Inflammatory macrophage treated with lipopolysaccharide for 4 hours (primary cell): ENCODE results near the gene MFAP1.
"Not testable (repeated sequence)": the region's sequence is repeated elsewhere in the genome, so short reads cannot be mapped to it uniquely, and the experiment has no call there.

Experiments used
- DNase-seq: peaks from one replicate; pipeline ENCODE4 v3.0.0-alpha.2; 2020

Gene MFAP1

DNA sequence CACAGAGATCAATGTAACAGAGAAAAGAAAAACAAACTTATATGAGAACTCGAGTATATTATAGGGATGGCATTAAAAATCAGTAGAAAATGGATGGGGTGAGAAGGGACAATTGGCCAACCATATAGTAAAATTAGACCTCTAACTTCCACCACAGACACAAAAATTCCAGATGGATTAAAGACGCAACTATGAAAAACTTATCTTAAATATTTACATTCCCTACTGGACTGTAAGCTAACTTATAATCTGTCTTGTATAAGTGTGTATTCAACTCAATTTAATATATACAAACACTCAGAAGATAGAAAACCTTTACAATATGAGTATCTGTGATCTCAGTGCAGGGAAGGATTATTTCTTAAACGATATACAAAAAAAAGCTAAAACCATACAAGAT lies 3.0 kb downstream of the MFAP1 start:
- DNase-seq: no peak

DNA sequence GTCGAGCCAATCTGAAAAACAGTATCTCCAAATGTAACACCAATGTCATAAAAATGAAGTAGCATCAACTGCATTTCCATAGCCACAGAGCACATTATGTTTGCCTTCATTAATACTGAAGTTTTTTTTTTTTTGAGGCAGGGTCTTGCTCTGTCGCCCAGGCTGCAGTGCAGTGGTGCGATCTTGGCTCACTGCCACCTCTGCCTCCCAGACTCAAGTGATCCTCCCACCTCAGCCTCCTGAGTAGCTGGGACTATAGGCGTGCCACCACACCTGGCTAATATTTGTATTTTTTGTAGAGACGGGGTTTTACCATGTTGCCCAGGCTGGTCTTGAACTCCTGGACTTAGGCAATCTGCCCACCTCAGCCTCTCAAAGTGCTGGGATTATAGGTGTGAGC lies 9.4 kb downstream of the MFAP1 start:
- DNase-seq: not testable (repeated sequence)

DNA sequence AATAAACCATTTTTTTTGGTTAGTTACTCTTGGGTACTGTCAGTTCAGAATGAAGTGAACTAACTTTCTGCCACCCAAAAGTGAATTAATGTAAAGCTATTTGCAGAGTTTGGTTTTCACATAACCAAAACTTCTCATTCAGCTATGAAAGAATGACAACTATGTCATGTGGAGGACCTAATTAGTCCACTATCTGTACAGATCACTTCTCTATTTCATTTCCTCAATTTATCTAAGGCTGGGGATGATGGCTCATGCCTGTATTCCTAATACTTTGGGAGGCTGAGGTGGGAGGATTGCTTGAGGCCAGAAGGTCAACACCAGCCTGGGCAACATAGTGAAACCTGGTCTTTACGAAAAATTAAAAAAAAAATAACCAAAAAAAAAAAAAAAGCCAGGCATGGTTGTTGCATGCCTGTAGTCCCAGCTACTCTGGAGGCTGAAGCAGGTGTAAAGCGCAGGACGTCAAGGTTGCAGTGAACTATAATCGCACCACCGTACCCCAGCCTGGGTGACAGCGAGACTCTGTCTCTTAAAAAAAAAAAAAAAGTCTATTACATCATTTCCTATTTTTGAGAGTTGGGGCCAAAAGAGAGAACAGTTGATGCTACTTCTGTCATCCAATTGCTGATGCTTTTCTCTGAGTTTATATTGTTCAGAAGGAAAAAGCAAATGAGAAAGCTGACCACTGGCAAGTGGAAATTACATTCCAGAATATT lies 15.4 kb downstream of the MFAP1 start:
- DNase-seq: peak; percentile 88

DNA sequence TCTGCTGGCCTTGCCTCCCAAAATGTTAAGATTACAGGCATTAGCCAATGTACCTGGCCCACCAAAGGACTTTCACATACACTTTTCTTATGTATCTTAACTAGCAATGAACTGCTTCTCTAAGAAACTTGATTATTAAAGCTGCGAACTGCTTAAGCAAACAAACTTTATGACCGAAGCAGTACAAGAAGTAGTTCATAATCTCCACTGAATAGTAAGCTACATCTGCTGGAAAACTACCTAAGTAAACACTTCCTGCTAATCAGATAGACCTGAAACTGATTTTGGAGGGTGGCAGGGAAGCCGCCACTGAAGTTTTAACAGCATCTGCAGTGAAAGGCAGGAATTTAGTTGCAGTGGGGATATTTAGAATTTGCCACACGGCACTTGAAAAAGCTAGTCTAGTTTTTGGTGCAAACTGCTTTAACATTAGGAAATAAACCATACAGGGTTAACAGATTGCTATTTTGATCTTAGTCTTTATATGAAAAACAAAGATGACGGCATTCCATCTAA lies 16.0 kb downstream of the MFAP1 start:
- no peak for DNase-seq

DNA sequence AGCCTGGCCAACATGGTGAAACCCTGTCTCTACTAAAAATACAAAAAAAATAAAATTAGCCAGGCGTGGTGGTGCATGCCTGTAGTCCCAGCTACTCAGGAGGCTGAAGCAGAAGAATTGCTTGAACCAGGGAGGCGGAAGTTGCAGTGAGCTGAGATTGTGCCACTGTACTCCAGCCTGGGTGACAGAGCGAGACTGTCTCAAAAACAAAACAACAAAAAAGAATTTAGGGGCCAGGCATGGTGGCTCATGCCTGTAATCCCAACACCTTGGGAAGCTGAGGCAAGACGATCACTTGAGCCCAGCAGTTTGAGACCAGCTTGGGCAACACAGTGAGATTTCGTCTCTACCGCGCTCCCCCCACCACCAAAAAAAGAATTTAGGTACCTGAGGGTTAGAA lies 21.8 kb downstream of the MFAP1 start:
- not testable (repeated sequence) for DNase-seq

DNA sequence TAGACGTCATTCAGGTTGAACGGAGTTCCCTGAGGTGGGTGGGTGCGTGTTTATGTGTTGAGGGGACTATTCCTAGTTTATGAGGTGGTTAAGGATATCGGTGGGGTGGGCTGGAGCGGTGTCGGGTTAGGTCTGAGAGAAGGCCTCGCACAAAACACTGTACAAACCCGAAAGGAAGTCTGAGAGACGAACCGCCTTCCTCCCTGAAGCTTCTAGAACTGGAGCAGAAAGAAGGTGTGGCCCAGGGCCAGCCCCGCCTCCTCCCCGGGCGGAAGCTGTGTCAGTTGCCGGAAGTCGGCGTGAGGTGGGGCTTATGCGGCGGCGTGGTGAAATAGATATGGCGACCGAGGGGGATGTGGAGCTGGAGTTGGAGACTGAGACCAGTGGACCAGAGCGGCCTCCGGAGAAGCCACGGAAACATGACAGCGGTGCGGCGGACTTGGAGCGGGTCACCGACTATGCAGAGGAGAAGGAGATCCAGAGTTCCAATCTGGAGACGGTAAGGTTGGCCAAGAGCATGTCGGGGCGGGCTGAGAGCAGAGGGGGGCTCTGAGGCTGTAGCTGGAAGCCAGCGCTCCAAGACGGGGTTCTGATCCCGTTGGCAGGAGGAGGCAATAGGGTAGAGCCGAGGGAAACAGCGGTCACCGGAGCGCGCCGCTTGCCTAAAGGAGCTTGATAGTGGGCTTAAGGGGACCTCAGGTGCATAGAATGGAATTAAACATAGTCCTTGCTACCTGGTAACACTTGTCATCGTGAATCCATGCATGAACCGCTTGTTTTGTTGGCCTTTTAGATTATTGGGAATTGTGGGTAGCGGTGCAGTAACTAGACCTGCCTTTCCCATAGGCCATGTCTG lies 24.0 kb downstream of the MFAP1 start, which contains the start of gene HYPK:
Gene HYPK, plus strand, starts transcription at position 314 of the 856 bp plus-strand sequence. Its CDS starts 24 bp downstream, at position 338.
- peak; percentile 90 for DNase-seq

DNA sequence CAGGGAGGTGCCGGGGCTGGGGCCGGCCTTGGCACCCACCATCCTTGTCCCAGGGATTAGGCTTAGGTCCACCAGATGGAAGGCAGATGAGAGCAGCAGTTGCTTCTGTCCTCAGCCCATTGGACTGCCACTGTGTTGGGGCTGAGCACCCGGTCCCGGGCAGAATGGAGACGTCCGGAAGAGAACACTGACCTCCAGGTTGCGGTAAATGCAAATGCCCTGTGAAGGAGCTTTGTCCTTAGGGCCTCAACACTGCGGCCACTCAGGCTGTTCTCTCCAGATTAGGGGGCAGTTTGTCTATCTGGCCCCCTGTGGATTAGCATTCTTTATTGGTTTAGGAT lies 24.6 kb downstream of the MFAP1 start, which contains the start of gene SERINC4:
Gene SERINC4, minus strand, starts transcription at position 276 of the 341 bp plus-strand sequence. Its CDS starts 234 bp downstream, at position 42.
- no peak for DNase-seq

DNA sequence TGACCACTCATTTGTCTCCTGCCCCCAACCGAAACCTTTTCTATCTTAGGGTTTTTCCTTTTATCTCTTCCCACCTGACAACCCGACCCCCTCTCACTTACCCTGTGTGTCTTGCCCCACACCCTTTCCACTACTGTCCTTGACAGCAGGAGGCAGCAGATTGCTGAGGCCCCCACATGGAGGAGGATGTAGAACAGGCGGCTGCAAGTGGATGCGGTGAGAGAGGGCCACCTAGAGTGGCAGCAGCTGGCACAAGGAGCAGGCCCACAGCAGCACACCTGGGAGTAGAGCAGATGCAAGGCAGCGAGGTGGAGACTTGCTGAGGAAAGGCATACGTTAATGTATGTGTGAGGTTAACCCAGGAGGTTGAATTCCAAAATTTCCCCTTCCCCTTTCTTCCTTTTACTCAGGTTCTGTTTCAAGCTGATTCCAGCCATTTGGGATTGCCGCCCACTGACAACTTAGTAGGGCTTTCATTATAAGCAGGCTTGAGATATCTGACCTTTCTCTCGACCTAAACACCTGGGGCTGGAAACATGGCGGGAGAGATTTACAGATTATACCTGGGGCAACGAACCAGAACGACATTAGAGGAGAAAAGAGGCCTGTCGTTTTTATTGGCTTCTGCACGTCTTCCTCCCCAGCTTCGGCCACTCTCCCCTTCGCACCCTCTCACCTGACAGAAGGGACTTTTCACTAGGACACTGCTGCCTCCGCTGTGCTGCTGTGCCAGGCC lies 25.1 kb downstream of the MFAP1 start:
- DNase-seq: no peak

DNA sequence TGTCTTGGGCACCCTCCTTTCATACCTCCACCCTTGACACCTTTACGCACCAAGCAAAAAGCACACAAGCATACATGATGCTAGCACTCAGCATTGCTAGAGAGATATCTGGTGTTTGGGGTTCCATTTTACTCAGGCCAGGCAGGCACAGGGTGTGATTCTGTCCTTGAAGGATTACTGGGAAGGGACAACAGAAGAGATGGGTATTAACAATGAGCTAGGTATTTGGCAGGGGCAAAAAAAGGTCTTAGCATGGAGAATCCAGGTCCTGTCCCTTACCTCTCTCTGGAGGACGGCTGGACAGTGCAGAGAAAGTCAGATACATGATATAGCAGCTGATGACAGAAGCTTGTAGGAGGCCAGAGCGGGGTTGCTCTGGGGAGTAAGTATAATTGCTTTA lies 27.9 kb downstream of the MFAP1 start:
- no peak for DNase-seq

DNA sequence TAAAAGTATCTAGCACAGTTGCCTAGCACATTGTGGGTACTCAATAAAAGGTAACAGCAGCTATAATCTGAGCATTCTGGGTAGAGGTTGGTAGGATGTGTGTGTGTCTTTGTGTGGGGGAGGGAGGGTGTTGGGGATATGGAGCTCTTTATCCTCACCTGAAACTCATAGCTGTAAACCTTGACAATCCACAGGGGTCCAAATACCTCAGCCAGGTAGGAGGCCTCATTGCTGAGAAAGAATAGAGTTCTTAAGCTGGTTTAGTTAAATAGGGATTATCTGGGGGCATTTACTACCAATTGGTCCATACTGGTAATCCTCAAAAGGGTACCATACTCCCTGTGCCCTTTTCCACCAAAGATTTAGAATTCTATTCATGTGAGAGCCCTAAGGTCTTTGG lies 28.5 kb downstream of the MFAP1 start:
- no peak for DNase-seq

DNA sequence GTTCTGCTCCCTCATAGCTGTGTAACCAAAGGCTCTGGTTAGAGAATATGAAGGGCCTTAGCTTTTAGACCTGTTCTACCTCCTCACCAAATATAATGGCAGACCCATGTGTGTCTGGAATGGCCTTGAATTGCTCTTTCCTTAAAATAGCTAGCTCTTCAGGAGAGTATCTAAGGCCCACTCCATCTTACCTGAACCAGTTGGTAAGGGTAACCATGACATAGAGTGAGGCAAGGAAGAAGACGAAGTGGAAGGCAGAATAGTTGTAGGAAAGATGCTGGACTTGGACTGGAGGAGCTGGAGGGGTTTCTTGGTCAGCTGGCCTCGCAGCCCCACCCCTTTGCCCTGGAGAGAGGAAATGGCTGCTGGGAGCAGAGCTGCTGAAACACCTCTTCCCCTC lies 29.3 kb downstream of the MFAP1 start:
- DNase-seq: no peak

DNA sequence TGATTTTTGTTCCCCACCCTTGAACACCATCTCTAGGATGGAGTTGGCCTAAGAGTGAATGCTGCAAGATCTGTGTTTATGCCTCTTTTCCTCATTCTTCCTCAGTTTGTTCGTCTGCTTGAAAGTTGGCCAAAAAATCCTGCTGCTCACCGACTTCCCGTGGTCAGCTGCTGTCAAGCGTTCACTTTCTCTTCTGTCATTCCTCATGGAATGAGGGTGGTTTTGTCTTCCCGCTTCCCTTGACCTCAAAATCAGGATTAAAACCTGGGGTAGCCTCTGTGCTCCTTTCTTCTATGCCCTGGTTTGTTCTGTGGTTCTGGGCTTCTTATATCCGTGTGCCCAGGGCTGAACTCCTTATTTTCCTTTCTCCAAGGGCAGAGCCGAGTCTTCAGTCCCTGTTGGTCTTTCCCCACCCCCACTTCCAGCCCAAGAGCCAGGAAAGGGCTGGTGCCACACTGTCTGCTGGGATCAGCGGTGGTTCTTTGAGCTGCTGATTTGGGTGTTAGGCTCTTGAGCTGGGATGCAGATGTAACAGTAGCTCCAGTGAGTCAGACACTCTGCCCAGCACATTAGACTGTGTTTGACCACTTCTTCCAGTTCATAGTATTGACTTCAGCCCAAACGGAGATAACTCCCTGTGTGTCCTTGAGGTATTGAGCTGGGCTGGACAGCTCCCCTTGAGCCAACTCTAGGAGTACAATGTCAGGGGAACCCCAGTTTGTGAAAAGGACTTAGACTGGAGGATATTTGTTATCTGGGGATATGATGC lies 30.0 kb downstream of the MFAP1 start:
- DNase-seq: no peak

DNA sequence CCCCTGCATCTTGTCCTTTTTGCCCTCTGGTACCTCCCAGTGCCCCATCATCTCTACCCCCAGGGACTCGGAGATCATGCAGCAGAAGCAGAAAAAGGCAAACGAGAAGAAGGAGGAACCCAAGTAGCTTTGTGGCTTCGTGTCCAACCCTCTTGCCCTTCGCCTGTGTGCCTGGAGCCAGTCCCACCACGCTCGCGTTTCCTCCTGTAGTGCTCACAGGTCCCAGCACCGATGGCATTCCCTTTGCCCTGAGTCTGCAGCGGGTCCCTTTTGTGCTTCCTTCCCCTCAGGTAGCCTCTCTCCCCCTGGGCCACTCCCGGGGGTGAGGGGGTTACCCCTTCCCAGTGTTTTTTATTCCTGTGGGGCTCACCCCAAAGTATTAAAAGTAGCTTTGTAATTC lies 30.8 kb downstream of the MFAP1 start:
- no peak for DNase-seq

DNA sequence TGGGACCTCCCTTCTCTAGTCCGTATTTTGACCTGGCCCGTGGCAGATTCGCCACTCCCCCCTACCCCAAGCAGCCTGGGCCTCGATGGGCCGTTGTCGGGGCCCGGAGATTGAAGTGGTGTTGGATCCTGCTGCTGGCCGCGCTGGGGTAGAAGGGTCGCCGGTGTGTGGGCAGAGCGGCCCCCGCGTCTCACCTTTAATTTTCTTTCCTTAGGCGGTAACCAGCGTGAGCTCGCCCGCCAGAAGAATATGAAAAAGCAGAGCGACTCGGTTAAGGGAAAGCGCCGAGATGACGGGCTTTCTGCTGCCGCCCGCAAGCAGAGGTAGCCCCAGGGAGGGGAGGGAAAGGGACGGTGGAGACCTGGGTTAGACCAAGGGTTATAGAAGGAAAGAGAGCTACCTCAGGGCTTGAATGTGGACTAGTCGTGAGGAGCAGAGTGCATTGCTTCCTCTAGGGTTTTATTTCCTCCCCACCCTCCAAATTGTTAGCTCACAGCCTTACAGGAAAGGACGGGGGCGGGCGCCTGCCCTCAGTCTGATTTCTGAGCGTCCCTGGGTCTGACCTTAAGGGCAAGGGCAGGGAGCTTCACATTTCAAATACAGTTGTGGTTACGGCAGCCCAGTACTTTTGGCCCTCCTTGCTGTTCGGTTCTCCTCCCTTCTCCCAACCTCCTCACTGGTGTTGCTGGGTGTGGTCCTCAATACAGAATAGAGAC lies 31.6 kb downstream of the MFAP1 start:
- DNase-seq: peak; percentile 79

DNA sequence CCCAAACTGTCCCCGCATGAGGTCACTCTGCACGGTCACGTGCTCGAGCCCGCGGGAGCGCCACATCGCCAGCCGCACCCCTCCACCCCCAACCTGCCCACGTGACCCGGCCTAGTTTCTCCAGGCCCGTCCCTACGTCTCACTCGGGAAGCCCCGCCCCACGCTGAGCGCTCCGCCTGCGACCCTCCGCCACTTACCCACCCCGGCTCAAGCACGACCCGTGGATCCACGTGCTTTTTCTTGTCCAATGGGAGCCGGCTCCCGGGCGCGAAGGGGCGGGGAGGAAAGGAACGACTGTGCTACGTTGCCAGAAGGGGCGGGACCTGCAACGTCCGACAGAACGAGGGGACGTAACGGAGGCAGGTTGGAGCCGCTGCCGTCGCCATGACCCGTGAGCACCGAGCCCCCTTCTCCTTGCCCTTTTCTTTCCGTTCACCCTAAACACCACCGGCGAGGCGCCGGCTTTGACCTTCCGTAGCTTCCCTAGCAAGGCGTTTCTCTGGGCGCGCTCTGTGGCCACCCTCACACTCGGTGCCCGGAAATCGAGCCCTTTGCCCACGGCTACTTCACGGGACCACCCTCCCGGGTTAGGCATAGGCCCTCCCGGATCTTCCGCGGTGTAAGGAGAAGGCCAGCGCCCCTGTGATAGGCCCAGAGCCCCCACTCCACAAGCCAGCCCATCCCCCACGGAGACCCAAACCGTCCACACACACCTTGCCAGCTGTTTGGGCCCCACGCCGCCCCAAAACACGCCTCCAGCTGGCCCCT lies 32.3 kb downstream of the MFAP1 start, which contains the start of gene SERF2:
Gene SERF2, plus strand, starts transcription at position 328 of the 768 bp plus-strand sequence. Its CDS starts 57 bp downstream, at position 385.
- peak; percentile 100 for DNase-seq

DNA sequence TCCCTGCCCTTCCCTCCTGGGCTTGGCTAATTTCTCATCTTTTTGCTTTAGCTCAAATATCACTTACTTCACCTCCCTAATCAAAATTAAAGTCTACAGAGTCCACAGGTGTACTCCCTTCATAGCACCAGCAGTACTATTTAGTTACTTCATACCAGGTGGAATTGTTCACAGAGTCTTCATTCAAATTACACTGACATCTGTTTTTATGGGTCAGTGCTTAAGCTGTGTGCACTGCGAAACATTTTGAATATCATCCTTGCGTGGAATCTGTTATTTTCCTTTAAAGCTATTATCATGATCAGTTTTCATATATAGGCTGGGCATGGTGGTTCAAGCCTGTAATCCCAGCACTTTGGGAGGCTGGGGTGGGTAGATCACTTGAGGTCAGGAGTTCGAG lies 35.1 kb downstream of the MFAP1 start:
- no peak for DNase-seq

DNA sequence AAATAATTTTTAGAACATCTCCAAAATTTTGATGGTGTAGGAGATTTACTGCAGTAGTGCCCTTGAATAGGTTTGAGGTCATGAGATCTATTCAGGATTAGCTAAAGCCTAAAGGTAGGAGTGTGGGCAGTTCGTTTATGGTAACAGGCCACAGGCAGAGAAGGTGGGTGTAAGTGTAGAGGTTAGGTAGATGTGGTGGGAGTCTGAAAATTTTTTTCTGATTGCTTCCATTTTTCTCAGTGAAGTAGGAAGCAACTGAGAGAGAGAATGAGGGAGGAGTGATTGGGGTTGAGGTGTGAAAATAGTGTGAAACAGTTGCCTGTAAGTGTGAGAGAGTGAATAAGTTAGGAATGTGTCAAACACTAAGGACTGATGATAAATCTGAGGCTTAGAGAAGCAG lies 45.5 kb downstream of the MFAP1 start:
- no peak for DNase-seq

DNA sequence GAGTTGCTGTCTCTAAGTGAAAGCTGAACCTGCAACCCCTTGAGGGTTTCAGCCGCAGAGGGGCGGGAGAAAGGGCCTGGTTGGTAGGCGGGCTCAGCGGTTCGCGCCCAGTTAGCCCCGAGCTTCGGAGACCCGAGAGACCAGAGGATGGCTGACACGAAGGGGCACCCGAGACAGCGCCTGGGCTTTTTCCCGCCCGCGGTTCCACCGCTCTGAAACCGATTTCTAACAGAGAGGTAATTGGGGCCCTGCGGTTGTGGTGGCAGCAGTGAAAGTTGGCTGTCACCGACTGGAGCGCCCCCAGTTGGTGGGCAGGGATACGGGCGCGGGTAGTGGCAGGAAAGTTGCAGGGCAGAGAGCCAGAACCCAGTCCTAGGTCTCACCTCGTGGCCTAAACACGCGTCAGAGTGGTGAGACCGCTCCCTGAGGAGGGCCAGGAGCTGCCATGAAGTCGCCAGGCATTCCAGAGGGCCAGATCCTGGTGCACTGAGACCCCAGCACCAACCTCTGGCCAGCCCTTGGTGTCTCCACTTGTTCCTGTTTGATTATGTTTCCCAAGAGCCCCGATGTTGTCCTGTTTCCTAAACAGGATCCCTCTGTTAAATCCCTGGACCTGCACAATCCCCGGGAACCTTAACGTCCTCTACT lies 47.1 kb downstream of the MFAP1 start:
- peak; percentile 65 for DNase-seq

DNA sequence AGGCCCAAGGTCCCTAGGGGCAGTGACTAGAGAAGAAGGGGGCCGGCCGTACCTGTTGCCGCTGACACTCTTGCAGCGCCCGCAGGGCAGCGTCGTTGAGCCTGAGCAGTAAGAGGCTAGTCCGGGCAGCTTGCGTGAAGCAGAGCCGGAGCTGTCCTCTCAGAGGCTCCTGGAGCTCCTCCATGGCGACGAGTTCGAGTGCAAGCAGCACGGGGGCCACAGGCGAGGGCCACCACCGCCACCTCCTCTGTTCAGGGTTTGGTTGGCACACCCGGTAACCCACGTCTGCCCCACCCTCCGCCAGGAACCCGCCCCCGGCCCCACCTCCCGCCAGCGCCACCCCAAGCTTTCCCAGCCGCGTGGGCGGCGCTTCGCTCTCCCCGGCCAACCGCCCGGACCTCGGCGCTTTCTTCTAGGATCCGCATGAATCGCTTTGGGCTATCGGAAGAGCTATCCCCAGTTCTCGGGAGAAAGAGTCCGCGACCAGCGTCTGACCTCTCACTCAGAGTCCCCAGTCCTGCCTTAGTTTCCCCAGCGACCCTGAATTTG lies 47.7 kb downstream of the MFAP1 start, which contains the start of gene ELL3:
Gene ELL3, minus strand, starts transcription at position 249 of the 549 bp plus-strand sequence. Its CDS starts 65 bp downstream, at position 184.
- peak; percentile 82 for DNase-seq
